ENCODE data around the gene GALNTL6. TPM values are rescaled to one million over a fixed set of nuclear protein-coding genes. Genes with fewer than 3 reads are reported as not detected.

GALNTL6 gene
- total and polyA plus RNA-seq, 3 experiments from 2014 or later = not detected

- H3K27ac Mint-ChIP-seq = no peak overlapping the region
- H3K9me3 ChIP-seq (ENCODE audit: low read length) = no peaks in the 10 kb centered on the region
- no peak overlapping the region for H3K4me3 Mint-ChIP-seq
- H3K27ac ChIP-seq (ENCODE audit: low read depth, low read length) = no peak overlapping the region
- ChIA-PET CTCF (no interaction called here), POLR2A (no interaction called here)
- H3K36me3 ChIP-seq (ENCODE audit: insufficient read depth, low read length) = no peaks in the 10 kb centered on the region
- H3K9me3 Mint-ChIP-seq = peaks cover 0 to 28% (median 11%) of the 10 kb centered on the region in 5 donors
- H3K27me3 ChIP-seq (ENCODE audit: insufficient read depth, low read length, poor library complexity, severe bottlenecking) = no peaks in the 10 kb centered on the region
- H3K27me3 Mint-ChIP-seq = no peaks in the 10 kb centered on the region
- H3K36me3 Mint-ChIP-seq = no peaks in the 10 kb centered on the region
- H3K4me3 ChIP-seq (ENCODE audit: low read length) = no peak overlapping the region
- H3K4me1 Mint-ChIP-seq = no peaks in the 10 kb centered on the region
- no peak for DNase-seq
- H3K4me1 ChIP-seq (ENCODE audit: insufficient read depth, low read length) = no peaks in the 10 kb centered on the region
Observed at GRCh38 chr4:172105918-172106317, 292.7 kb downstream of the GALNTL6 start.

- Histone ChIP-seq H3K9me3 (ENCODE audit: low read length) (peaks cover 4% of the 10 kb centered on the region), H3K27ac (ENCODE audit: low read depth, low read length) (no peak overlapping the region), H3K27me3 (ENCODE audit: insufficient read depth, low read length, poor library complexity, severe bottlenecking) (no peaks in the 10 kb centered on the region), H3K4me3 (ENCODE audit: low read length) (no peak overlapping the region), H3K36me3 (ENCODE audit: insufficient read depth, low read length) (no peaks in the 10 kb centered on the region), H3K4me1 (ENCODE audit: insufficient read depth, low read length) (no peaks in the 10 kb centered on the region)
- POLR2A ChIA-PET = no interaction called here
- Mint-ChIP-seq H3K27me3 (no peaks in the 10 kb centered on the region), H3K36me3 (no peaks in the 10 kb centered on the region), H3K4me1 (no peaks in the 10 kb centered on the region), H3K27ac (no peak overlapping the region), H3K4me3 (no peak overlapping the region), H3K9me3 (peaks cover 0 to 33% (median 12%) of the 10 kb centered on the region in 5 donors)
- DNase-seq = no peak
- CTCF ChIA-PET = no interaction called here
Observed at GRCh38 chr4:172109466-172109865, 296.3 kb downstream of the GALNTL6 start.

- Histone ChIP-seq H3K4me1 (ENCODE audit: insufficient read depth, low read length) (no peaks in the 10 kb centered on the region), H3K36me3 (ENCODE audit: insufficient read depth, low read length) (no peaks in the 10 kb centered on the region), H3K27me3 (ENCODE audit: insufficient read depth, low read length, poor library complexity, severe bottlenecking) (no peaks in the 10 kb centered on the region), H3K9me3 (ENCODE audit: low read length) (no peaks in the 10 kb centered on the region), H3K27ac (ENCODE audit: low read depth, low read length) (no peak overlapping the region), H3K4me3 (ENCODE audit: low read length) (no peak overlapping the region)
- POLR2A ChIA-PET = no interaction called here
- CTCF ChIA-PET = no interaction called here
- Mint-ChIP-seq H3K9me3 (peaks cover 3 to 25% (median 6%) of the 10 kb centered on the region in 5 donors), H3K36me3 (no peaks in the 10 kb centered on the region), H3K4me1 (no peaks in the 10 kb centered on the region), H3K27ac (no peak overlapping the region), H3K27me3 (no peaks in the 10 kb centered on the region), H3K4me3 (no peak overlapping the region)
- no peak for DNase-seq
Observed at GRCh38 chr4:172124656-172125308, 311.6 kb downstream of the GALNTL6 start.

GRCh38 chr4:172125443-172125842 is 312.2 kb downstream of the GALNTL6 start:
- H3K4me3 ChIP-seq (ENCODE audit: low read length) = no peak overlapping the region
- H3K9me3 ChIP-seq (ENCODE audit: low read length) = no peaks in the 10 kb centered on the region
- CTCF ChIA-PET = no interaction called here
- no peaks in the 10 kb centered on the region for H3K4me1 Mint-ChIP-seq
- no peak overlapping the region for H3K27ac Mint-ChIP-seq
- no peaks in the 10 kb centered on the region for H3K27me3 Mint-ChIP-seq
- peaks cover 3 to 20% (median 7%) of the 10 kb centered on the region in 5 donors for H3K9me3 Mint-ChIP-seq
- H3K36me3 Mint-ChIP-seq = no peaks in the 10 kb centered on the region
- POLR2A ChIA-PET = no interaction called here
- no peaks in the 10 kb centered on the region for H3K36me3 ChIP-seq (ENCODE audit: insufficient read depth, low read length)
- H3K4me3 Mint-ChIP-seq = no peak overlapping the region
- no peak for DNase-seq
- H3K27me3 ChIP-seq (ENCODE audit: insufficient read depth, low read length, poor library complexity, severe bottlenecking) = no peaks in the 10 kb centered on the region
- H3K4me1 ChIP-seq (ENCODE audit: insufficient read depth, low read length) = no peaks in the 10 kb centered on the region
- no peak overlapping the region for H3K27ac ChIP-seq (ENCODE audit: low read depth, low read length)

GRCh38 chr4:172127168-172127567 is 314.0 kb downstream of the GALNTL6 start:
- no peak overlapping the region for H3K4me3 Mint-ChIP-seq
- H3K4me1 Mint-ChIP-seq = no peaks in the 10 kb centered on the region
- no peak for DNase-seq
- Histone ChIP-seq H3K9me3 (ENCODE audit: low read length) (no peaks in the 10 kb centered on the region), H3K36me3 (ENCODE audit: insufficient read depth, low read length) (no peaks in the 10 kb centered on the region), H3K27me3 (ENCODE audit: insufficient read depth, low read length, poor library complexity, severe bottlenecking) (no peaks in the 10 kb centered on the region), H3K4me3 (ENCODE audit: low read length) (no peak overlapping the region), H3K4me1 (ENCODE audit: insufficient read depth, low read length) (no peaks in the 10 kb centered on the region), H3K27ac (ENCODE audit: low read depth, low read length) (no peak overlapping the region)
- ChIA-PET CTCF (no interaction called here), POLR2A (no interaction called here)
- peaks cover 2 to 23% (median 5%) of the 10 kb centered on the region in 5 donors for H3K9me3 Mint-ChIP-seq
- no peak overlapping the region for H3K27ac Mint-ChIP-seq
- H3K36me3 Mint-ChIP-seq = no peaks in the 10 kb centered on the region
- H3K27me3 Mint-ChIP-seq = no peaks in the 10 kb centered on the region

- ChIA-PET POLR2A (no interaction called here), CTCF (no interaction called here)
- no peak overlapping the region for H3K4me3 Mint-ChIP-seq
- H3K4me1 ChIP-seq (ENCODE audit: insufficient read depth, low read length) = no peaks in the 10 kb centered on the region
- H3K27ac Mint-ChIP-seq = no peak overlapping the region
- no peaks in the 10 kb centered on the region for H3K27me3 ChIP-seq (ENCODE audit: insufficient read depth, low read length, poor library complexity, severe bottlenecking)
- no peak for DNase-seq
- H3K9me3 ChIP-seq (ENCODE audit: low read length) = no peaks in the 10 kb centered on the region
- H3K36me3 Mint-ChIP-seq = no peaks in the 10 kb centered on the region
- H3K27ac ChIP-seq (ENCODE audit: low read depth, low read length) = no peak overlapping the region
- no peaks in the 10 kb centered on the region for H3K36me3 ChIP-seq (ENCODE audit: insufficient read depth, low read length)
- H3K4me1 Mint-ChIP-seq = no peaks in the 10 kb centered on the region
- no peak overlapping the region for H3K4me3 ChIP-seq (ENCODE audit: low read length)
- peaks cover 3 to 37% (median 7%) of the 10 kb centered on the region in 5 donors for H3K9me3 Mint-ChIP-seq
- H3K27me3 Mint-ChIP-seq = no peaks in the 10 kb centered on the region
Observed at GRCh38 chr4:172129593-172129992, 316.4 kb downstream of the GALNTL6 start.

GRCh38 chr4:172134521-172134920 is 321.3 kb downstream of the GALNTL6 start:
- no peak for DNase-seq
- H3K4me1 Mint-ChIP-seq = no peaks in the 10 kb centered on the region
- no peaks in the 10 kb centered on the region for H3K9me3 ChIP-seq (ENCODE audit: low read length)
- H3K27ac ChIP-seq (ENCODE audit: low read depth, low read length) = no peak overlapping the region
- H3K4me1 ChIP-seq (ENCODE audit: insufficient read depth, low read length) = no peaks in the 10 kb centered on the region
- H3K27ac Mint-ChIP-seq = no peak overlapping the region
- H3K36me3 Mint-ChIP-seq = no peaks in the 10 kb centered on the region
- no peak overlapping the region for H3K4me3 ChIP-seq (ENCODE audit: low read length)
- no peaks in the 10 kb centered on the region for H3K27me3 Mint-ChIP-seq
- peaks cover 2 to 36% (median 9%) of the 10 kb centered on the region in 5 donors for H3K9me3 Mint-ChIP-seq
- CTCF ChIA-PET = no interaction called here
- H3K27me3 ChIP-seq (ENCODE audit: insufficient read depth, low read length, poor library complexity, severe bottlenecking) = no peaks in the 10 kb centered on the region
- POLR2A ChIA-PET = no interaction called here
- H3K4me3 Mint-ChIP-seq = no peak overlapping the region
- no peaks in the 10 kb centered on the region for H3K36me3 ChIP-seq (ENCODE audit: insufficient read depth, low read length)

- H3K36me3 ChIP-seq (ENCODE audit: insufficient read depth, low read length) = no peaks in the 10 kb centered on the region
- Mint-ChIP-seq H3K27ac (no peak overlapping the region), H3K27me3 (no peaks in the 10 kb centered on the region), H3K36me3 (no peaks in the 10 kb centered on the region), H3K4me3 (no peak overlapping the region), H3K9me3 (peaks cover 2 to 25% (median 6%) of the 10 kb centered on the region in 5 donors), H3K4me1 (no peaks in the 10 kb centered on the region)
- ChIA-PET POLR2A (no interaction called here), CTCF (no interaction called here)
- H3K27ac ChIP-seq (ENCODE audit: low read depth, low read length) = no peak overlapping the region
- H3K4me3 ChIP-seq (ENCODE audit: low read length) = no peak overlapping the region
- H3K9me3 ChIP-seq (ENCODE audit: low read length) = no peaks in the 10 kb centered on the region
- H3K27me3 ChIP-seq (ENCODE audit: insufficient read depth, low read length, poor library complexity, severe bottlenecking) = no peaks in the 10 kb centered on the region
- DNase-seq = no peak
- H3K4me1 ChIP-seq (ENCODE audit: insufficient read depth, low read length) = no peaks in the 10 kb centered on the region
Observed at GRCh38 chr4:172141025-172141424, 327.8 kb downstream of the GALNTL6 start.

All from CD8-positive, alpha-beta memory T cell (primary cell).